ENCODE results near the gene RAB13. TPM values are rescaled to one million over a fixed set of nuclear protein-coding genes. Genes with fewer than 3 reads are reported as not detected.

RAB13 gene
- total and polyA plus RNA-seq, 2 donors (not counting 3 experiments of a cell fraction or from before 2014, with no cell fraction given): 76.0 to 124 TPM

GRCh38 chr1:153934746-153935145 is 51.4 kb downstream of the RAB13 start:
- H2AFZ ChIP-seq (ENCODE audit: low read depth, low read length): no peak overlapping the region
- H3K4me2 ChIP-seq (ENCODE audit: insufficient read depth, low read length): no peak overlapping the region
- H3K9me1 ChIP-seq (replicated peaks; ENCODE audit: control insufficient read depth, extremely low read depth, insufficient read depth, low read length): no peaks in the 10 kb centered on the region
- no peaks in the 10 kb centered on the region for H3K27me3 ChIP-seq (ENCODE audit: control insufficient read depth in 2 of 2, insufficient read depth in 2 of 2, low read length in 2 of 2)
- H3K27ac ChIP-seq (ENCODE audit: insufficient read depth, low read depth, low read length): no peak overlapping the region
- dilution Hi-C loops (cut with MboI; ENCODE audit: extremely low pct_ligation_motif_present, low sequenced_read_pairs): no loop called here
- TF ChIP-seq POLR2A (IDR thresholded peaks at IDR 0.05; ENCODE audit: low read depth, low read length) (no peak), JUN (IDR thresholded peaks at IDR 0.05; ENCODE audit: borderline replicate concordance, insufficient read depth, insufficient read length, low read depth) (no peak), GATA2 (IDR thresholded peaks at IDR 0.05; ENCODE audit: insufficient read depth, insufficient read length, low read depth, low read length) (no peak), EZH2 (IDR thresholded peaks at IDR 0.05; ENCODE audit: borderline replicate concordance, low read depth, low read length, severe bottlenecking) (no peak), MYC (IDR thresholded peaks at IDR 0.05; ENCODE audit: low read depth, low read length) (no peak), MAX (IDR thresholded peaks at IDR 0.05; ENCODE audit: insufficient read depth, insufficient read length) (no peak), POLR2AphosphoS5 (IDR thresholded peaks at IDR 0.05; ENCODE audit: insufficient read depth, low read depth, low read length) (no peak), FOS (IDR thresholded peaks at IDR 0.05; ENCODE audit: borderline replicate concordance, insufficient read depth, low read length) (no peak)
- TF ChIP-seq, protein P1, sequence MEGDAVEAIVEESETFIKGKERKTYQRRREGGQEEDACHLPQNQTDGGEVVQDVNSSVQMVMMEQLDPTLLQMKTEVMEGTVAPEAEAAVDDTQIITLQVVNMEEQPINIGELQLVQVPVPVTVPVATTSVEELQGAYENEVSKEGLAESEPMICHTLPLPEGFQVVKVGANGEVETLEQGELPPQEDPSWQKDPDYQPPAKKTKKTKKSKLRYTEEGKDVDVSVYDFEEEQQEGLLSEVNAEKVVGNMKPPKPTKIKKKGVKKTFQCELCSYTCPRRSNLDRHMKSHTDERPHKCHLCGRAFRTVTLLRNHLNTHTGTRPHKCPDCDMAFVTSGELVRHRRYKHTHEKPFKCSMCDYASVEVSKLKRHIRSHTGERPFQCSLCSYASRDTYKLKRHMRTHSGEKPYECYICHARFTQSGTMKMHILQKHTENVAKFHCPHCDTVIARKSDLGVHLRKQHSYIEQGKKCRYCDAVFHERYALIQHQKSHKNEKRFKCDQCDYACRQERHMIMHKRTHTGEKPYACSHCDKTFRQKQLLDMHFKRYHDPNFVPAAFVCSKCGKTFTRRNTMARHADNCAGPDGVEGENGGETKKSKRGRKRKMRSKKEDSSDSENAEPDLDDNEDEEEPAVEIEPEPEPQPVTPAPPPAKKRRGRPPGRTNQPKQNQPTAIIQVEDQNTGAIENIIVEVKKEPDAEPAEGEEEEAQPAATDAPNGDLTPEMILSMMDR (IDR thresholded peaks at IDR 0.05; ENCODE audit: extremely low read depth in 1 of 2, insufficient read depth in 1 of 2, low read depth in 1 of 2, low read length in 2 of 2): no peak
- peaks cover 5 to 53% of the 10 kb centered on the region in 2 experiments for H3K36me3 ChIP-seq (ENCODE audit: control insufficient read depth in 2 of 2, extremely low read depth in 1 of 2, insufficient read depth in 2 of 2, low read length in 2 of 2)
- H3K79me2 ChIP-seq (ENCODE audit: control insufficient read depth, insufficient read depth, low read length): no peaks in the 10 kb centered on the region
- ChIA-PET CTCF (no interaction called here), POLR2A (no interaction called here)
- H4K20me1 ChIP-seq (replicated peaks; ENCODE audit: control insufficient read depth, extremely low read depth, insufficient read depth, low read length): no peaks in the 10 kb centered on the region
- FAIRE-seq (no peak), DNase-seq (ENCODE audit: low read depth, low spot score) (no peak)
- intact Hi-C loops (cut with micrococcal nuclease): no loop called here
- no peaks in the 10 kb centered on the region for H3K4me1 ChIP-seq (ENCODE audit: control insufficient read depth, extremely low read depth, insufficient read depth, low read length)
- no peaks in the 10 kb centered on the region for H3K9me3 ChIP-seq (replicated peaks; ENCODE audit: control insufficient read depth, insufficient read depth, low read length)
- no peak overlapping the region for H3K4me3 ChIP-seq (replicated peaks in 1 of 3; ENCODE audit: insufficient read depth in 1 of 3, low read depth in 1 of 3, low read length in 3 of 3)
- H3K9ac ChIP-seq (replicated peaks; ENCODE audit: extremely low read depth, insufficient read depth, low read length): no peak overlapping the region
- BruUV-seq (replicated peaks): no TSS peak
